ENCODE results near the gene WWOX. TPM values are rescaled to one million over a fixed set of nuclear protein-coding genes. Genes with fewer than 3 reads are reported as not detected.

WWOX gene
- total RNA-seq, 1 donor from 2014 or later: 8.9 TPM

- intact Hi-C loops (cut with micrococcal nuclease): no loop called here
- H3K4me1 ChIP-seq: no peaks in the 10 kb centered on the region
- H3K9me3 ChIP-seq (replicated peaks): no peaks in the 10 kb centered on the region
- no peaks in the 10 kb centered on the region for H3K27me3 ChIP-seq (ENCODE audit: low read depth)
- H3K36me3 ChIP-seq: peaks cover 16% of the 10 kb centered on the region
- DNase-seq: no peak
- TF ChIP-seq, protein P1, sequence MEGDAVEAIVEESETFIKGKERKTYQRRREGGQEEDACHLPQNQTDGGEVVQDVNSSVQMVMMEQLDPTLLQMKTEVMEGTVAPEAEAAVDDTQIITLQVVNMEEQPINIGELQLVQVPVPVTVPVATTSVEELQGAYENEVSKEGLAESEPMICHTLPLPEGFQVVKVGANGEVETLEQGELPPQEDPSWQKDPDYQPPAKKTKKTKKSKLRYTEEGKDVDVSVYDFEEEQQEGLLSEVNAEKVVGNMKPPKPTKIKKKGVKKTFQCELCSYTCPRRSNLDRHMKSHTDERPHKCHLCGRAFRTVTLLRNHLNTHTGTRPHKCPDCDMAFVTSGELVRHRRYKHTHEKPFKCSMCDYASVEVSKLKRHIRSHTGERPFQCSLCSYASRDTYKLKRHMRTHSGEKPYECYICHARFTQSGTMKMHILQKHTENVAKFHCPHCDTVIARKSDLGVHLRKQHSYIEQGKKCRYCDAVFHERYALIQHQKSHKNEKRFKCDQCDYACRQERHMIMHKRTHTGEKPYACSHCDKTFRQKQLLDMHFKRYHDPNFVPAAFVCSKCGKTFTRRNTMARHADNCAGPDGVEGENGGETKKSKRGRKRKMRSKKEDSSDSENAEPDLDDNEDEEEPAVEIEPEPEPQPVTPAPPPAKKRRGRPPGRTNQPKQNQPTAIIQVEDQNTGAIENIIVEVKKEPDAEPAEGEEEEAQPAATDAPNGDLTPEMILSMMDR (IDR thresholded peaks at IDR 0.05; ENCODE audit: borderline replicate concordance): no peak
- H3K4me3 ChIP-seq: no peak overlapping the region
- no peak overlapping the region for H3K27ac ChIP-seq (replicated peaks)
Observed at GRCh38 chr16:78116946-78117345, 17.5 kb downstream of the WWOX start.

DNA sequence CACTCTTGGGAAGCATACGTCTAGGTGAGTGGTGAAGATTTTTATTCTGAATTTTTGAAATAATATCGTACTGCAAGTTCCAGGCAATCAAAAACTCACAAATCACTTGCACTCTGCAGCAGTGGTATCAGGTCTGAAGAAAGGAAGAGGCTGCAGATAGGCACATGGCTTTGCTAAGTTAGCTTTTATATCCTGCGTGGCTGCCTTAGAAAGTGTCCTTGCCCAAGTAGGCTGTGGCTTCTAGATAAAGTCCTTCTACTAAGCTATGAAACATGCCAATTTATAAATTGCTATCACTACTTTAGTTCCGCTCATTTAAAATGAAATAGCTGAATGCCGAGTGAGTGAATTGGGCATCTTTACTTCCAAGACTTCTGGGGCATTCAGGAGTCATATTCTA, 17.9 kb downstream of the WWOX start:
- intact Hi-C loops (cut with micrococcal nuclease): no loop called here
- H3K4me3 ChIP-seq: no peak overlapping the region
- TF ChIP-seq, protein P1 (IDR thresholded peaks at IDR 0.05; ENCODE audit: borderline replicate concordance): no peak
- no peak overlapping the region for H3K27ac ChIP-seq (replicated peaks)
- H3K36me3 ChIP-seq: peaks cover 16% of the 10 kb centered on the region
- no peaks in the 10 kb centered on the region for H3K4me1 ChIP-seq
- no peak for DNase-seq
- no peaks in the 10 kb centered on the region for H3K9me3 ChIP-seq (replicated peaks)
- no peaks in the 10 kb centered on the region for H3K27me3 ChIP-seq (ENCODE audit: low read depth)

DNA sequence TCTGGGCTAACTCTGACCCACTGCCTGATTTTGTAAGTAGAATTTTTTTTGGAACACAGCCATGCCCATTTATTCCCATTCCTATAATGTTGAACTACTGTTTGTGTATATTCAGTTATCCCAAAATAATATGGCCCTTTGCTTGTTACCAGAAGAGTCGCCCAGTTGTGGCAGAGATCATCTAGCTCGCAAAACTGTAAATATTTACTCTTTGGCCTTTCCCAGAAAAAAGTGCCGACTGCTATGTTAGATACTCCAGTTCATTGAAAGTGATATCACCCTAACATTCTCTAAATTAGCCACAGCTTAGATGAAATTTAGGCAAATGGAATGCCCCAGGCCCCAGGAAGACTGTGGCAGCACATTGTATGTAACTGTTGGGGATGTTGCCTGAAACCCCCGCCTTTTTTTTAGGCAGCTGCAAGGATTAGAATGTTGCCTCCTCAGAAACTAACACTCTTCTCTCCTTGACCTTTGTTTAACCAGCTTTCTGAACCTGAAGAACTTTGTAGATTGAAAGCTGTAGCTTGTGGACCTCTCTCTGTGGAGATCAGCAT, 19.1 kb downstream of the WWOX start:
- no peak for DNase-seq
- Histone ChIP-seq H3K36me3 (peaks cover 12% of the 10 kb centered on the region), H3K9me3 (replicated peaks) (no peaks in the 10 kb centered on the region), H3K4me3 (no peak overlapping the region), H3K27ac (replicated peaks) (no peak overlapping the region), H3K27me3 (ENCODE audit: low read depth) (no peaks in the 10 kb centered on the region), H3K4me1 (no peaks in the 10 kb centered on the region)
- intact Hi-C loops (cut with micrococcal nuclease): no loop called here
- TF ChIP-seq, protein P1 (IDR thresholded peaks at IDR 0.05; ENCODE audit: borderline replicate concordance): no peak

DNA sequence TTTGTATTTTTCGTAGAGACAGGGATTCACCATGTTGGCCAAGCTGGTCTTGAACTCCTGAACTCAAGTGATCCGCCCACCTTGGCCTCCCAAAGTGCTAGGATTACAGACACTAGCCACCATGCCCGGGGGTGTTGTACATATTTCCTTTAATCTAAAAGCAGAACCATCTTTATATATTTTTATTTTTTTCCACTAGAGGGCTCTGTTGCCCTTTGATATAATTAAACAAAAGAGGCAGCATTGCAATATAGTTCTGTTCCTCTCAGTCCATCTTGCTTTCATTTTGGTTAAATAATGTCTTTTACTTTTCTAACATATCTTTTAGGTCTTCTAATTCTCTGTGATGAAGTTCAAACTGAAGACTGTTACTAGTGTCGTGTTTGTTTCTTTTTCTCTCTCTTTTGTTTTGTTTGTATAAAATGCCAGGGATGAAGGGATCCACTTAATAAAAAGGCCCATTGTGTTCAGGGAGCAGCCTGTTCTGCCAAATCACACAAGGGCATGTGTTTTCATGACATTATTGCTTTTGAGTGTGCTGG, 23.4 kb downstream of the WWOX start:
- Histone ChIP-seq H3K4me3 (no peak overlapping the region), H3K36me3 (peaks cover 8% of the 10 kb centered on the region), H3K27me3 (ENCODE audit: low read depth) (no peaks in the 10 kb centered on the region), H3K4me1 (peaks cover 17% of the 10 kb centered on the region), H3K27ac (replicated peaks) (peak overlapping the region; percentile 56), H3K9me3 (replicated peaks) (no peaks in the 10 kb centered on the region)
- TF ChIP-seq, protein P1 (IDR thresholded peaks at IDR 0.05; ENCODE audit: borderline replicate concordance): peak; percentile 67
- intact Hi-C loops (cut with micrococcal nuclease): no loop called here
- no peak for DNase-seq

DNA sequence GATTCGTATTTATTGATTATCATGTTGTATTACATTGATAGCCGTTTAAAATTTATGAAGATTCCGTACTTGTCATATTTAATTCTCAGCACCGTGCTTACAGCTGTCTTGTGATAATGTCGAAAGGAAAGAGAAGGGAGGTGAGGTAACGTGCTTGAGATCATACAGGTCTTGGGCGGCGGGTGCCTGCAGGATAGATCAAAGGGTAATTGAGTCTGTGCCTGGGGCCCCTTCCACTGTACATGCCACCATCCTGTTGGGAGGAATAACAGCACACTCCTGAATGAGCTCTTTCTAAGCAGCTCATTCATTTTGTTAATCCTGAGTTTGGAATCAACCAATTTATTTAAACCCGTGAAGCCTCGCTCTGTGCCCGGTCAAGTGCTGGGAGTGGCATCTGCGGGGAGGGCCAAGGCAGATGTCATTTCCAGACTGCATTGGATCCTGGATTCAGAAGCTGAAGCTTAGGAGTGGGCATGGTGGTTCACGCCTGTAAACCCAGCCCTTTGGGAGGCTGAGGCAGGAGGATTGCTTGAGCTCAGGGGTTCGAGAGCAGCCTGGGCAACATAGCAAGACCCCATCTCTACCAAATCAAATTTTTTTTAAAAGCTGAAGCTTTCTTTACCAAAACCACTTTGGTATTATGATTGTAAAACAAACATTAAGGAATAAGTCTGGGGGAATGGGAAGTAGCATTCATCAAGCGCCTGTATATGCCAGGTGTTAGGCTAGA, 25.8 kb downstream of the WWOX start:
- no peak for DNase-seq
- Histone ChIP-seq H3K4me3 (no peak overlapping the region), H3K36me3 (no peaks in the 10 kb centered on the region), H3K27me3 (ENCODE audit: low read depth) (no peaks in the 10 kb centered on the region), H3K4me1 (peaks cover 34% of the 10 kb centered on the region), H3K9me3 (replicated peaks) (no peaks in the 10 kb centered on the region), H3K27ac (replicated peaks) (no peak overlapping the region)
- TF ChIP-seq, protein P1 (IDR thresholded peaks at IDR 0.05; ENCODE audit: borderline replicate concordance): no peak
- intact Hi-C loops (cut with micrococcal nuclease): loop anchor here (5.0 kb wide), 1 partner anchor 107 kb away; no protein-coding TSS in a partner anchor

All from left ventricle myocardium inferior (tissue), 1 donor.